Panc1 (cell line): ENCODE data around the gene REELD1. TPM values are rescaled to one million over a fixed set of nuclear protein-coding genes. Genes with fewer than 3 reads are reported as not detected.

Source experiments
- ATAC-seq: fragments of 200-7000 bp; cut with Tn5 transposase; 2 replicates; pipeline ENCODE4 v1.9.1; 2020; ENCODE audit warnings: mild to moderate bottlenecking, moderate library complexity
- BruUV-seq: library from RNA; stranded (reverse); fragments of 400-500 nt; replicated peaks from 2 replicates; lab custom pipeline; 2021; lab: Mats Ljungman, UMichigan
- CTCF ChIA-PET: fragments of 300-600 bp; sonication (Branson Sonifier 250); formaldehyde crosslinking; loops from one replicate; lab custom pipeline; 2022; ENCODE audit warnings: antibody characterized with exemption; lab: Charles Lee
- POLR2A ChIA-PET: fragments of 300-600 bp; sonication (Branson Sonifier 250); formaldehyde crosslinking; loops from one replicate; lab custom pipeline; 2022; ENCODE audit warnings: antibody characterized with exemption; lab: Charles Lee
- DNase-seq: peaks from one replicate; pipeline ENCODE4 v3.0.0-alpha.2; 2010; ENCODE audit warnings: low read depth, low spot score
- H3K27ac ChIP-seq: 2 replicates; pipeline ENCODE4 v1.5.1; 2011; ENCODE audit warnings: mild to moderate bottlenecking, low read length, inconsistent platforms
- H3K27me3 ChIP-seq: fragments of 200-500 bp; sonication (Bioruptor generic); 2 replicates; pipeline ENCODE4 v1.6.0; 2014; ENCODE audit warnings: low read length, inconsistent platforms; ENCODE audit not compliant: control insufficient read depth, insufficient read depth
- H3K36me3 ChIP-seq: fragments of 200-500 bp; sonication (Bioruptor generic); 2 replicates; pipeline ENCODE4 v1.5.1; 2014; ENCODE audit warnings: inconsistent platforms, mild to moderate bottlenecking, low read length, moderate library complexity; ENCODE audit not compliant: control insufficient read depth, insufficient read depth
- H3K4me1 ChIP-seq: 2 replicates; pipeline ENCODE4 v1.5.1; 2011; ENCODE audit warnings: inconsistent platforms, mild to moderate bottlenecking, low read length, moderate library complexity; ENCODE audit not compliant: control insufficient read depth, insufficient read depth
- H3K4me3 ChIP-seq, 2 experiments: 2 replicates each; pipeline ENCODE4 v1.5.1; 2011 to 2012; ENCODE audit warnings: low read depth in 2 of 2, low read length in 2 of 2, mild to moderate bottlenecking in 2 of 2, inconsistent platforms in 1 of 2, moderate library complexity in 1 of 2
- H3K9me3 ChIP-seq: fragments of 200-500 bp; sonication (Bioruptor generic); 2 replicates; pipeline ENCODE4 v1.5.1; 2014; ENCODE audit warnings: low read depth, mild to moderate bottlenecking, inconsistent platforms, low read length, moderate library complexity; ENCODE audit not compliant: control insufficient read depth, insufficient read depth
- CTCF ChIP-seq: fragments of 450-650 bp; IDR thresholded peaks from 2 replicates; pipeline ENCODE4 v1.5.1; 2017; ENCODE audit warnings: mild to moderate bottlenecking
- POLR2AphosphoS5 ChIP-seq: IDR thresholded peaks from 2 replicates; pipeline ENCODE4 v1.6.1; 2012; ENCODE audit warnings: mild to moderate bottlenecking, low read depth, low read length, moderate library complexity
- SIN3A ChIP-seq: IDR thresholded peaks from 2 replicates; pipeline ENCODE4 v1.6.1; 2012; ENCODE audit warnings: low read depth, mild to moderate bottlenecking, low read length, moderate library complexity, borderline replicate concordance; ENCODE audit not compliant: insufficient read depth
- TCF7L2 ChIP-seq: IDR thresholded peaks from 2 replicates; pipeline ENCODE4 v1.6.1; 2011; ENCODE audit warnings: mild to moderate bottlenecking, low read depth, low read length, inconsistent platforms
- in situ Hi-C: cut with HindIII; loops from 2 replicates; pipeline ENCODE4 v1.10.0; 2016; ENCODE audit warnings: low sequenced_read_pairs, low pct_unique_long_range_greater_than_20kb
- intact Hi-C: fragments of 100-400 bp; cut with micrococcal nuclease; formaldehyde crosslinking; loops from one replicate; pipeline ENCODE4 v1.10.0; 2022; ENCODE audit not compliant: unreplicated experiment
- total RNA-seq: library from RNA; stranded (reverse); gene quantifications from one replicate; pipeline ENCODE4 v1.2.1, GENCODE V29; 2021; ENCODE audit not compliant: unreplicated experiment
- TF ChIP-seq, protein P1 (sequence below), 2 experiments: IDR thresholded peaks; 2 replicates each; pipeline ENCODE4 v1.6.1; 2011 to 2012; ENCODE audit warnings: low read depth in 2 of 2, control low read depth in 1 of 2, low read length in 1 of 2, mild to moderate bottlenecking in 1 of 2, moderate library complexity in 1 of 2; ENCODE audit not compliant: insufficient read depth in 1 of 2

REELD1 gene
- total RNA-seq, 1 experiment from 2014 or later = not detected

DNA sequence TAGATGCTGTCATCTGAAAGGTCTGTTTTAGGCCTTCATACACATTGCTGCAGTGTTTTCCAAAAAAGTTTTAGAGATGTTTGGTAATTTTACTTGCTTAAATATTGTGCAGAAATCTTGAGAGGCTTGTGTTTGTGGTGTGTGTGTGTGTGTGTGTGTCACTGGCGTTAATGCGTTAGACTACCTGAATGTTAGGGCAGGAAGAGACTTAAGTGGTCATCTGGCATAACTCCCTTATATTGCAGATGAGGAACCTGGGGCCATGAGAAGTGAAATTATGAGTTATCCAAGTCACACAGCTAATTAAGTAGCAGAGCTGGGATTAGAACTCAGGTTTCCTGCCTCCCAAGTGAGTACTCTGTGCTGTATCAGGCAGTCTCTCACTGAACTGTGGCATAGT, 37.4 kb upstream of the REELD1 start:
- no peaks in the 10 kb centered on the region for H3K9me3 ChIP-seq
- peak overlapping the region; percentile 88; the same call in 1 of the 2 replicates for H3K27ac ChIP-seq
- ChIA-PET CTCF (interaction anchor here (0.7 kb wide), 1 partner anchor 243 kb away, joined by 6 read pairs; no protein-coding TSS in a partner anchor), POLR2A (no interaction called here)
- H3K36me3 ChIP-seq = peaks cover 5% of the 10 kb centered on the region; the same call in 1 of the 2 replicates
- intact Hi-C loops = no loop called here
- TF ChIP-seq SIN3A (no peak), POLR2AphosphoS5 (no peak), CTCF (no peak), TCF7L2 (no peak)
- TF ChIP-seq, protein P1, sequence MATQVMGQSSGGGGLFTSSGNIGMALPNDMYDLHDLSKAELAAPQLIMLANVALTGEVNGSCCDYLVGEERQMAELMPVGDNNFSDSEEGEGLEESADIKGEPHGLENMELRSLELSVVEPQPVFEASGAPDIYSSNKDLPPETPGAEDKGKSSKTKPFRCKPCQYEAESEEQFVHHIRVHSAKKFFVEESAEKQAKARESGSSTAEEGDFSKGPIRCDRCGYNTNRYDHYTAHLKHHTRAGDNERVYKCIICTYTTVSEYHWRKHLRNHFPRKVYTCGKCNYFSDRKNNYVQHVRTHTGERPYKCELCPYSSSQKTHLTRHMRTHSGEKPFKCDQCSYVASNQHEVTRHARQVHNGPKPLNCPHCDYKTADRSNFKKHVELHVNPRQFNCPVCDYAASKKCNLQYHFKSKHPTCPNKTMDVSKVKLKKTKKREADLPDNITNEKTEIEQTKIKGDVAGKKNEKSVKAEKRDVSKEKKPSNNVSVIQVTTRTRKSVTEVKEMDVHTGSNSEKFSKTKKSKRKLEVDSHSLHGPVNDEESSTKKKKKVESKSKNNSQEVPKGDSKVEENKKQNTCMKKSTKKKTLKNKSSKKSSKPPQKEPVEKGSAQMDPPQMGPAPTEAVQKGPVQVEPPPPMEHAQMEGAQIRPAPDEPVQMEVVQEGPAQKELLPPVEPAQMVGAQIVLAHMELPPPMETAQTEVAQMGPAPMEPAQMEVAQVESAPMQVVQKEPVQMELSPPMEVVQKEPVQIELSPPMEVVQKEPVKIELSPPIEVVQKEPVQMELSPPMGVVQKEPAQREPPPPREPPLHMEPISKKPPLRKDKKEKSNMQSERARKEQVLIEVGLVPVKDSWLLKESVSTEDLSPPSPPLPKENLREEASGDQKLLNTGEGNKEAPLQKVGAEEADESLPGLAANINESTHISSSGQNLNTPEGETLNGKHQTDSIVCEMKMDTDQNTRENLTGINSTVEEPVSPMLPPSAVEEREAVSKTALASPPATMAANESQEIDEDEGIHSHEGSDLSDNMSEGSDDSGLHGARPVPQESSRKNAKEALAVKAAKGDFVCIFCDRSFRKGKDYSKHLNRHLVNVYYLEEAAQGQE (IDR thresholded peaks at IDR 0.05; ENCODE audit: insufficient read depth in 1 of 2, low read depth in 2 of 2, low read length in 1 of 2) = no peak
- in situ Hi-C loops = no loop called here
- peaks cover 5% of the 10 kb centered on the region; the same call in 1 of the 2 replicates for H3K4me1 ChIP-seq
- ATAC-seq (no peak), DNase-seq (no peak)
- peak overlapping the region; percentile 1 to 77; a peak in 2 of 4 replicates for H3K4me3 ChIP-seq
- no TSS peak for BruUV-seq
- no peaks in the 10 kb centered on the region for H3K27me3 ChIP-seq

DNA sequence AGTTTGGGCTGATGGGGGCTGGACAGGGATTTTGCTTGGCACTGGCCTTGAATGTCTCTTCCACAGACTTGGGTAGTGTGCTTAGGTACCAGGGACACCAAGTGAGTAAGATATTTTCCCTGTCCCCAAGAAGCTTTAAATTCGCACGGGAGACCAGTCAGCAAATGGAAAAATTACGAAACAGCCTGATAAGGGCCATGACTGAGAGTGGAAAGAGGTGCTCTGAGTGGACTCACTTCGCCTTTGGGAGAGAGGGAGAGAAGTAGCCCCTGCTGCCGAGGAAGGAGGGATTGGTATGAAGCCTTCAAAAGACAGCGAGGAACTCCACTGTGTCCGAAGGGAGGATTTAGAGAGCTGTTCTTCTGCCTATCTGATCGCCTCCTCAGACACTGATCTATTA, 36.2 kb upstream of the REELD1 start:
- Histone ChIP-seq H3K4me3 (no peak overlapping the region), H3K27me3 (no peaks in the 10 kb centered on the region), H3K9me3 (no peaks in the 10 kb centered on the region), H3K36me3 (peaks cover 5% of the 10 kb centered on the region; the same call in 1 of the 2 replicates), H3K4me1 (peaks cover 5% of the 10 kb centered on the region; the same call in 1 of the 2 replicates), H3K27ac (no peak overlapping the region)
- intact Hi-C loops (no loop called here), in situ Hi-C loops (no loop called here)
- DNase-seq (no peak), ATAC-seq (no peak)
- CTCF ChIA-PET = no interaction called here
- no TSS peak for BruUV-seq
- POLR2A ChIA-PET = no interaction called here
- TF ChIP-seq, protein P1 (IDR thresholded peaks at IDR 0.05; ENCODE audit: insufficient read depth in 1 of 2, low read depth in 2 of 2, low read length in 1 of 2) = no peak
- TF ChIP-seq TCF7L2 (no peak), SIN3A (no peak), POLR2AphosphoS5 (no peak), CTCF (no peak)
